NCI-H1048 (cell line): ENCODE measurements around the gene AMBRA1.
"Not testable (repeated sequence)": the region's sequence is repeated elsewhere in the genome, so short reads cannot be mapped to it uniquely, and the experiment has no call there.

Experiments used
- DNase-seq: peaks from one replicate; lab custom pipeline; 2025; lab: John Stamatoyannopoulos, UW

Gene AMBRA1

GRCh38 chr11:46533396-46534100, 60.3 kb downstream of the AMBRA1 start:
- no peak for DNase-seq

GRCh38 chr11:46529928-46530574, 63.8 kb downstream of the AMBRA1 start:
- DNase-seq = no peak

- DNase-seq = peak; percentile 9
These were observed 64.5 kb downstream of the AMBRA1 start for GRCh38 chr11:46529095-46529905.

GRCh38 chr11:46528445-46529094, 65.3 kb downstream of the AMBRA1 start:
- no peak for DNase-seq

GRCh38 chr11:46527591-46528130, 66.2 kb downstream of the AMBRA1 start:
- DNase-seq = no peak

- DNase-seq = no peak
These were observed 67.3 kb downstream of the AMBRA1 start for GRCh38 chr11:46526216-46527215.

GRCh38 chr11:46524201-46524770, 69.5 kb downstream of the AMBRA1 start:
- DNase-seq = no peak

GRCh38 chr11:46523290-46523689, 70.5 kb downstream of the AMBRA1 start:
- DNase-seq = no peak

GRCh38 chr11:46522682-46523281, 71.0 kb downstream of the AMBRA1 start:
- no peak for DNase-seq

GRCh38 chr11:46521961-46522681, 71.7 kb downstream of the AMBRA1 start:
- DNase-seq = no peak

GRCh38 chr11:46520971-46521745, 72.7 kb downstream of the AMBRA1 start:
- no peak for DNase-seq

GRCh38 chr11:46519351-46519750, 74.5 kb downstream of the AMBRA1 start:
- no peak for DNase-seq

GRCh38 chr11:46518928-46519327, 74.9 kb downstream of the AMBRA1 start:
- DNase-seq = not testable (repeated sequence)

GRCh38 chr11:46514370-46514769, 79.5 kb downstream of the AMBRA1 start:
- no peak for DNase-seq

- peak; percentile 74 for DNase-seq
These were observed 79.9 kb downstream of the AMBRA1 start for GRCh38 chr11:46513934-46514342.

GRCh38 chr11:46512261-46512881, 81.5 kb downstream of the AMBRA1 start:
- DNase-seq = no peak

- DNase-seq = no peak
These were observed 82.5 kb downstream of the AMBRA1 start for GRCh38 chr11:46511342-46511741.

- DNase-seq = no peak
These were observed 85.5 kb downstream of the AMBRA1 start for GRCh38 chr11:46508360-46508759.
